Neural progenitor cell (in vitro differentiated cells): ENCODE data around the gene SLC23A2.

Source experiments
- EZH2phosphoT487 ChIP-seq: fragments of 200-600 bp; sonication (generic); IDR thresholded peaks from 2 replicates; pipeline ENCODE4 v1.6.1; 2017; ENCODE audit warnings: antibody characterized with exemption
- TF ChIP-seq, protein P1 (sequence below): fragments of 200-600 bp; sonication (generic); IDR thresholded peaks from 2 replicates; pipeline ENCODE4 v1.5.1; 2017; ENCODE audit warnings: antibody characterized with exemption, mild to moderate bottlenecking

DNA sequence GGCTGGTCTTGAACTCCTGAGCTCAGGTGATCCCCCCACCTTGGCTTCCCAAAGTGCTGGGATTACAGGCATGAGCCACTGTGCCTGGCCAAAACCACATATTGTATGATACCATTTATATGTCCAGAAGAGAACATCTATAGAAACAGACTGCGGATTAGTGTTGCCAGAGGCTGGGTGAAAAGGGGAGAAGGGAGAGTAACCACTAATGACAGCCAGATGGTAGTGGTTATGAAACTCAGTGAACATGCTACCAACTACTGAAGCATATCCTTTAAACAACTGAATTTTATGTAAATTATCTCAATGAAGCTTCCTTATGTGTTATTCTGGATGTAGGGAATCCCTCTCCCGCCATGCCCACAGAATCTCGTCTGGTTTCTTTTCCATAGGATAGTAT, 15.7 kb downstream of the SLC23A2 start:
- TF ChIP-seq, protein P1, sequence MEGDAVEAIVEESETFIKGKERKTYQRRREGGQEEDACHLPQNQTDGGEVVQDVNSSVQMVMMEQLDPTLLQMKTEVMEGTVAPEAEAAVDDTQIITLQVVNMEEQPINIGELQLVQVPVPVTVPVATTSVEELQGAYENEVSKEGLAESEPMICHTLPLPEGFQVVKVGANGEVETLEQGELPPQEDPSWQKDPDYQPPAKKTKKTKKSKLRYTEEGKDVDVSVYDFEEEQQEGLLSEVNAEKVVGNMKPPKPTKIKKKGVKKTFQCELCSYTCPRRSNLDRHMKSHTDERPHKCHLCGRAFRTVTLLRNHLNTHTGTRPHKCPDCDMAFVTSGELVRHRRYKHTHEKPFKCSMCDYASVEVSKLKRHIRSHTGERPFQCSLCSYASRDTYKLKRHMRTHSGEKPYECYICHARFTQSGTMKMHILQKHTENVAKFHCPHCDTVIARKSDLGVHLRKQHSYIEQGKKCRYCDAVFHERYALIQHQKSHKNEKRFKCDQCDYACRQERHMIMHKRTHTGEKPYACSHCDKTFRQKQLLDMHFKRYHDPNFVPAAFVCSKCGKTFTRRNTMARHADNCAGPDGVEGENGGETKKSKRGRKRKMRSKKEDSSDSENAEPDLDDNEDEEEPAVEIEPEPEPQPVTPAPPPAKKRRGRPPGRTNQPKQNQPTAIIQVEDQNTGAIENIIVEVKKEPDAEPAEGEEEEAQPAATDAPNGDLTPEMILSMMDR, result no peak
- no peak for TF ChIP-seq EZH2phosphoT487
